GM13976 (cell line): ENCODE data around the gene STARD3.

ENCODE experiments used
- DNase-seq: peaks from one replicate; pipeline ENCODE4 v3.0.0; 2012; ENCODE audit warnings: low spot score
- CTCF ChIP-seq: IDR thresholded peaks from 2 replicates; pipeline ENCODE4 v1.5.1; 2012; ENCODE audit warnings: borderline replicate concordance, mild to moderate bottlenecking; ENCODE audit not compliant: insufficient read depth; ENCODE audit errors: extremely low read depth, missing control alignments, control extremely low read depth
- in situ Hi-C: fragments of 300-500 bp; cut with MboI; formaldehyde crosslinking; loops from one replicate; pipeline ENCODE4 v1.12.0; 2022; ENCODE audit warnings: low sequenced_read_pairs, mixed read lengths, inconsistent platforms; ENCODE audit not compliant: unreplicated experiment

STARD3 gene

DNA sequence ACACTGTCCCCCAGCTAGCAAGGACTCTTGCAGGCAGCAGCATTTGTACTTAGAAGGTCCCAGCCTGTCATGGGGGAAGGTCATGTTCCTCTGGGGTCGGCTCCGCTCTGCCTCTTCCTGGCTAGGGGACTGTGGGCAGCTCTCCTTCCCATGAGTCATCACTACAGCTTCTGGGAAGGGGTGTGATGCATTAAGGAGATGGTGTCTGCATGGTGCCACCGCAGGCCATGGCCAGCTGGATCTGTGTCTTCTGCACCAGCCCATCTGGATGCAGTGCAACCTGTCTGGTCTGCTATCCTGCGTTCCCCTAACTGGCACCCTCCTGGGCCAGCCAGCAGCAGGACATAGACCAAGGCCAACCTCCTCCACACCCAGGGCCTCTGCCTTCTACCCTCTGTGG is 6.3 kb downstream of the STARD3 start:
- no peak for DNase-seq
- in situ Hi-C loops = no loop called here
- no peak for TF ChIP-seq CTCF

DNA sequence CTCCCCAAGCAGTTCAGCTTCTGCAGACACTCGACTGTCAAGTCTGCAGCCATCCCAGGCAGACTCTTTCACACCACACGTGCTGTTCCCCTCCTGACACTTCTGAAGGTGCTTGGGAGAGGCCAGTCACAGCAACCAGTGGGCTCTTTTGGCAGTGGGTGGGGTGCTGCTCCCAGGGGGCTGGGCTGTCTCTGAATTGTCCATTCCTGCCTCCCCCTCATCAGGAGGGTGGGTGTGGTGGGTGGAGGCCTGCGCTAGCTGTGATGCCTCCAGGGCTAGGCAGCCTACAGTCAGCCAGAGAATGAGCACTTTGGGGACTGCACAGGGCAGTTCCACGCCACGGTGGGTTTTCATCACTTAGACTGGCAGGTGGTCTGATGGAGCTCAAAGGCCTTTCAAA is 10.3 kb downstream of the STARD3 start:
- in situ Hi-C loops = no loop called here
- no peak for DNase-seq

DNA sequence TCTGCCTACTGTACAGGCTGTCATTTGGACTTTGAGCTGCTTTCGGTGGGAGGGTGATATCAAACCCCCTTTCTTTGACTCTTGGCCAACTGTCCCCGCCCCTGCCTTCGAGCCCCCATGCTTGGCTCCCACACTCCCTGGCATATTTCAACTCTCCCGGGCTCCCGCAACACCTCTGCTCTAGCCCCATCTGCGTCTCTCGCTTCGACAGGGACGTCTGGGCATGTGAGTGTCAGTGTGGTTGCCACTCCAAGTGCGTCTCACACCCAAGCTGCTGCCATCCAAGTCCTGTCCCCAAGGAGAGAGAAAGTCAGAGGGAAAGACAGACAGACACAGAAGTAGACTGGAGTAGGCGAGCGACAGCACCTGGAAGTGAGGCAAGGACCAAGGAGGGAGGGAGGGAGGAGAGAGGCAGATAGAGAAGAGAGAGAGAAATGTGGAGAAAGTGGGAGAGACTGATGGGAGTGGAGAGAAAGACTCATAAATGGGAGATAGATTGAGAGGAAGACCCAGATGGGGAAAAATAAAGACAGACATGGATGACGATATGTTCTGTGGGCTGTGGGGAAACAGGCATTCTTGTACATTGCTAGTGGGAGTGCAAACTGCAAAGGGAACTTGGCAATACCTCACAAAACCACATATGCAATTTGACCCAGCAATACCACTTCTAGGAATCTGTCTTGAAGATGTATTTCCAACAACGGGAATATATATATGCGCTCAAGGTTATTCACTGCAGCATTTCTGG is 11.8 kb downstream of the STARD3 start:
- in situ Hi-C loops = no loop called here

More for the DNA sequence above, 10.3 kb downstream of the STARD3 start:
- TF ChIP-seq CTCF = no peak

DNA sequence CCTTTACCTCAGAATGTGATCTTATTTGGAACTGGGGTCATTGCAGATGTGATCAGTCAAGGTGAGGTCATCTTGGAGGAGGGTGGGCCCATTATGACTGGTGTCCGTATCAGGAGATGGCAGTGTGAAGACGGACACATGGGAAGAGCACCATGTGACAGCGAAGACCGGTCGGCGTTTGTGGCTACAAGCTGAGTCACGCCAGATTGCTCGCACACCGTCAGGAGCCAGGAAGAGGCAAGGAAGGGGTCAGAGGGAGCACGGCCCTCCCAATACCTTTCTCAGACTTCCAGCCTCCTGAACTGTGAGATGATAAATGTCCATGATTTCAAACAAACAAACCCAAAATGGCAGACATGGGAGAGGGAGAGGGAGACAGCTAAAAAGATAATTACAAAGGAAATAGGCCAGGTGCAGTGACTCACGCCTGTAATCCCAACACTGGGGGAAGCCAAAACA is 13.2 kb downstream of the STARD3 start:
- TF ChIP-seq CTCF = no peak
- in situ Hi-C loops = no loop called here
- DNase-seq = no peak

More for the DNA sequence above, 11.8 kb downstream of the STARD3 start:
- TF ChIP-seq CTCF = no peak
- no peak for DNase-seq

- in situ Hi-C loops = no loop called here
- DNase-seq = no peak
Measured at GRCh38 chr17:39651923-39652586, 15.1 kb downstream of the STARD3 start.

More at GRCh38 chr17:39651923-39652586, 15.1 kb downstream of the STARD3 start:
- no peak for TF ChIP-seq CTCF
